KBM-7 (cell line): ENCODE data around the gene ZDHHC11B.
"Not testable (repeated sequence)": the region's sequence is repeated elsewhere in the genome, so short reads cannot be mapped to it uniquely, and the experiment has no call there.

Experiments used
- DNase-seq: peaks from one replicate; pipeline ENCODE4 v3.0.0-alpha.2; 2015
- in situ Hi-C: fragments of 300-500 bp; cut with MboI; formaldehyde crosslinking; loops from 2 replicates; pipeline ENCODE4 v1.14.3; 2020; ENCODE audit warnings: low sequenced_read_pairs, low pct_unique_long_range_greater_than_20kb, mixed read lengths

The ZDHHC11B gene

DNA sequence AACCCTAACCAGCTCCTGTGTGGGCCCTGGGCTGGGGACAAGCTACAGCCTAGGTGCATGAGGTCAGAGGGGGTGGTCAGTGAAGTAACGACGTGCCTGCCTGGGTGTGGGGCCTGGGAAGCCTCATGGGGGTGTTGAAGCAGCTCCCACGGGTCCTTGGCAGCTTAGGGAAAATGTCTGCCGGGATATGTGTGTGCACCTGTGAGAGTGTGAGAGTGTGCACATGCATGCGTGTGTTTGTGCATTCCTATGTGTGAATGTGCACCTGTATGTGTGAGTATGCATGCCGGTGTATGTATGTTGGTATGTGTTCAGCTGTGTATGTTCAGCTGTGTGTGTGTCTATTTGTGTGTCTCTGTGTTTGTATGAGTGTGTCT is 3.3 kb upstream of the ZDHHC11B start:
- DNase-seq, in situ Hi-C loops: not testable (repeated sequence)

DNA sequence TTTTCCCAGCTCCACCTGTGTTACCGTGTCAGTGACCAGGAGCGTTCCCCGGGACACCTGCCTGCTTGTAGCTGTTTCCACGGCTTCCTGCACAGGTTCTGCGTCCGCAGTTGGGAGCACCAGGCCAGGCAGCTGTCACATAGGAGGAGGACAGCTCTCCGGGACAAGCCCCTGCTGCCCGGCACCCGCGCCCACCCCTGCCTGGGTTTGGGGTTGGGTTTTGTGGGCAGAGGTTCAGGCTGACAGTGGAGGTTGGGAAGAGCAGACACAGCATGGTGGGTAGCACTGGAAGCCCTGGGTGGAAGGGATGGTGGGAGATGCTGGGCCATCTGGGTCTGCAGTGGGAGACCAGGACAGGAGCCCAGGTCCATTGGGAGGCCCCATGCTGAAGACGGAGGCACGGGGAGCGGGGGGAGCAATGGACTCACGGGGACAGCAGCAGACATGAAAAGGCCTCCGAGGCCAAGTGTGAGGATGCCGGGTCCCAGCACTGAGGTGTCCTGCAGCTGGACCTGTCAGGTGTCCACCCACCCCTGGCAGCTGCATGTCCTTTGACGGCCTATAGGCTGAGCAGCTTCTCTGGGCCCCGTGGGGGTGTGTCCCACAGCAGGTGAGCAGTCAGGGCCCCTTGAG is 2.8 kb upstream of the ZDHHC11B start:
- DNase-seq, in situ Hi-C loops: not testable (repeated sequence)

DNA sequence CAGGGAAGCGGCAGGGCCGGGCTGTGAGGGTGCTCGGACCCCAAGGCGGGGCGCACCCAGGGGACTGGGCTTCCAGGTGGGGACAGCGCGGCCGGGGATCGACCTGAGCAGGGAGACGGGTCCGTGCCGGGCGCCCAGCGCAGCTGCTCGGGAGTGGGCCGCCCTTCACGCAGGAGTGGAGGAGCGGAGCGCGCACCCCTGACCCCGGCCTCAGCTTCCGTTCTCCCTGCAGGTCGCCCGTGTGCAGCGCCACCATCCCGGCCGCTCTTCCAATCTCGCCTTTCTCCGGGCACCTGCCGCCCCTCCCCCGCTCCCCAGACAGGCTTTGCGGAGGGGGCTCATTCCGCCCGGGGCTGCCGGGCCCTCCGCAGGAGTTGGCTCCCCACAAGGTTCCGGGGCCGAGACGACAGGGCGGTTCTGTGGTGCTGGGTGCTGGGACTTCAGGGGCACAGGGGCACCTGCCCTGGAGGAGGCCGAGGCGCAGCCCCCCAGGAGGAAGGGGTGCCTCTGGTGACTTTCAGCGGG is 714 bp upstream of the ZDHHC11B start:
- in situ Hi-C loops = not testable (repeated sequence)
- peak; percentile 31 for DNase-seq

DNA sequence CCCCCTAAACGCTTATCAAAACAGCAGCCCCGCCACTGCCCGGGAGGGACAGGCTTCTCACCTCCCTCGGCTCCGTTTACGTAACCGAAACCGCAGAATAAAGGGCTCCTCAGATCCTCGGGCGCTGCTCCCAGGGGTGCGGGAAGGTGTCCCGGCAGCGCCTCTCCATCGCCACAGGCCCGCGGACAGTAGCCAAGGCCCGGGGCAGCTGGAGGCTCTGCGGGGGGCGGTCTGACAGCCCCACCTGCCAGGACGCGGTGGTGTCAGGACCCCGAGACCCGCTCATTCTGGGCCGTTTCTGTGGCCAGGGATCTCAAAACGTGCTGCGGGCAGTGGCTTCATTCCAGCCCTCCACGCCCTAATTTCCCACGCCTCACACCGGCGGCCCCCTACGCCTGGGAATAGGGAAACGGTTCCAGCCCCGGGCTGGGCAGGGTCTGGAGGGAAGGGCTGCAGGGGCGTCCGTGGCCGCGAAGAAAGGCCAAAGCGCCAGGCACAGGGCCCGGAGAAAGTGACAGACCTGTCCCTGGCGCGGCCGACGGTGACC is 575 bp downstream of the ZDHHC11B start:
- peak; percentile 62 for DNase-seq
- in situ Hi-C loops = not testable (repeated sequence)

DNA sequence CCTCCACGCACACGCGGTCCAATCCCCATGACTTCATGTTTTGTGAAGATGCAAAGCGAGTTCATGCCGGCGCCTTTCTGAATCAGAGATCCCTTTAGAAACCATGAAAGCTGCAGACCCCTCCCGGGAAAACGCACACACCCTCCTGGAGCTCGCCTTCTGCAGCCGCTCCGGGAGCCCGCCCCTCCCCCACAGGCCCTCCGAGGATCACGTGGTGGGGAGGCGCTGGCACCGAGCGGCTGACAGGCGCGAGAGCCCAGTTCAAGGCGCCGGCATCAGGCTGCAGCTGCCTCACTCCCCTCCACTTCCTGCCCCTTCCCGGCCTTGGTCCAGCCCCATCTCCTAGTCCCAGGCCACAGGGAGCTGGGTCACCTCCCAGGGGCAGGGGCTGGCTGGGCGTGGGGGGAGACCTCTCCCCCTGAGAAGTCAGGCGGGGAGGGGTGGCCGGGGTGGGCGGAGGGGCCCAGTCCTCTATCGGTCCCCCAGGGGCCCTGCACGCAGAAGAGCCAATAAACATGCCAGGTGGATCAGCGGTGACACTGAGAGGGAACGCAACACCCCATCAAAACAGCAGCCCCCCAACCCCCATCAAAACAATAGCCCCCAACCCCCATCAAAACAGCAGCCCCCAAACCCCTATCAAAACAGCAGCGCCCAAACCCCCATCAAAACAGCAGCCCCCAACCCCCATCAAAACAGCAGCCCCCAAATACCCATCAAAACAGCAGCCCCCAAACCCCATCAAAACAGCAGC is 1.3 kb downstream of the ZDHHC11B start:
- DNase-seq, in situ Hi-C loops: not testable (repeated sequence)

DNA sequence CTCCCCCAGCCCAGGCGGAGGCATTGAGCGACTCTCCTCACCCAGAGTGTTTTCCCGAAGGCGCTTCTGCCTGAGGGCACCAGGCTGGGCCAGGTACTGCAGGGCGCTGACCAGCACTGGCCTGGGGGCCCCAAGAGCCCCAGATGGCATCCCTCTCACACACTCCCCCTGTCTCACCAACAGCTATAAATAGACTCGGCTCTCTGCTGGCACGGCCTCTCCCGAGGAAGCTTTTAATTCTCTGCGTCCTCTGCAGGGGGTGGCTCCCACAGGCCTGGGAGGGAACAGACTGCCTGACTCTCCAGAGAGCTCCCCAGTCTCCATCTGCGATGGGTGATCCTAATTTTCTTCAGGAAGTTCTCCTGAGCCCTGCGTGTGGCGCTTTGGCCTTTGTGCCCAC is 2.2 kb downstream of the ZDHHC11B start:
- DNase-seq, in situ Hi-C loops: not testable (repeated sequence)

DNA sequence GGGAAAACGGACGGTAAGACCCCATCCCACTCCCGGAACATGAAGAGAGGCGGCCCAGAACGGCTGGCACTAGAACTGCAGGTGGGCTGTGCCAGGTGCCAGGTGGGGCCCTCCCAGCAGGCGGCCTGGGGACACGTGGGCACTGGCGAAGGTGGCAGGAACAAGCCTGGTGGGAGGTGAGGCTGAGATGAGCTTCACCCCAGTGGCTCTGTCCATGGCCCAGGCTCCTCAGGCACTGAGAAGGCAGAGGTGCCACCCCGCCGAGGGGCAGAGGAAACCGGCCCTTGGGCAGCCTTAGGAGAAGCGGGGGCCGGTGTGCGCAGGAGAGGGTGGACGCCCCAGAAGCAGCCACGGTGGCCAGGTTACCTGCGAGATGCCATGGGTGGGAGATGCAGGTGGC is 4.0 kb downstream of the ZDHHC11B start:
- in situ Hi-C loops, DNase-seq: not testable (repeated sequence)

DNA sequence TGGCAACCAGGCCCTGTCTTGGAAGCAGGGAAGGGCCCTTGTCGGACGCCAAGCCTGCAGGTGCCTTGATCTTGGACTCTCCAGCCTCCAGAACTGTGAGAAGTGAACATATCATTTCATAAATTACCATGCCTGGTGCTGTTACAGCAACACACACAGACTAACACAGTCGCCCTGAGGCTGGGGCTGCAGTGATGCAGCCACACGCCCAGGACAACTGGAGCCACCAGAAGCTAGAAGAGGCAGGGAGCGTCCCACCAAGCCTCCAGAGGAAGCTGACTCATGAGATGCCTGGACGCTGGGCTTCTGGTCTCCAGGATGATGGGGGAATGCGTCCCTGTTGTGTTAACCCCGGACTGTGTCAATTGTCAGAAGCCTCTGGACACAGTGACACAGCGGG is 5.6 kb downstream of the ZDHHC11B start:
- in situ Hi-C loops = loop anchor here (5.0 kb wide), 1 partner anchor 97 kb away; no protein-coding TSS in a partner anchor
- not testable (repeated sequence) for DNase-seq

DNA sequence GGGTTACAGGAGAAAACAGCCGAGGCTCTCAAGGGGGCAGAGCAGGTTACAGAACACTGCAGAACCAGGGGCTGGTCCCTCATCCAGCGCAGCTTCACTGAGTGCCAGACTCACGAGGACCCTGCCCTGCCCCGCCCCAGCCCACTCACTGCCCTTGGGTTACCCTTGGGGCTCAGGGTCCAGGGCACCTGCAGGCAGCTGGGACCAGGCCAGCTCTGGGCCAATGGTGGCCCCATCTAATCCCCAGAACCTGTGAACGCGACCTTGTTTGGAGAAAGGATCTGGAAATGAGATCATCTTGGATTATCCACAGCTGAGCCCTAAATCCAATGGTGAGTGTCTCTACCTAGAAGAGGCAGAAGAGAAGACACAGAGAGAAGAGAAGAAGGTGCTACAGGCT is 6.1 kb downstream of the ZDHHC11B start:
- DNase-seq = not testable (repeated sequence)
- in situ Hi-C loops = loop anchor here (5.0 kb wide), 1 partner anchor 96 kb away; no protein-coding TSS in a partner anchor

DNA sequence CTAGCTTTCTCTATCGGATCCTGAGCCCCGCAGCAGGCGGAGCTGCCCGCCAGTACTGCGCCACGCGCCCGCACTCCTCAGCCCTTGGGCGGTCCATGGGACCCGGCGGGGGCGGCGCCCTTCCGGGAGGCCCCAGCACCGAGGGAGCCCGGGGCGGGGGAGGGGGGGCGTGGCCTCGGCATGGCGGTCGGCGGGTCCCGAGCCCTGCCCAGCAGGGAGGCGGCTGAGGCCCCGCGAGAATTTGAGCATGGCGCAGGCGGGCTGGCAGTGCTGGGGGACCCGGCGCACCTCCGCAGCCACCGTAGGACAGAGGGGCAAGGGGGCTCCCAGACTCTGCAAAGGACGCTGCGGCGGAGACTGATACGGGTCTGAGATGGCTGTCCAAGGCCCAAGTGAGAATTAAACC is 6.8 kb downstream of the ZDHHC11B start:
- in situ Hi-C loops = loop anchor here (5.0 kb wide), 1 partner anchor 95 kb away; no protein-coding TSS in a partner anchor
- no peak for DNase-seq

DNA sequence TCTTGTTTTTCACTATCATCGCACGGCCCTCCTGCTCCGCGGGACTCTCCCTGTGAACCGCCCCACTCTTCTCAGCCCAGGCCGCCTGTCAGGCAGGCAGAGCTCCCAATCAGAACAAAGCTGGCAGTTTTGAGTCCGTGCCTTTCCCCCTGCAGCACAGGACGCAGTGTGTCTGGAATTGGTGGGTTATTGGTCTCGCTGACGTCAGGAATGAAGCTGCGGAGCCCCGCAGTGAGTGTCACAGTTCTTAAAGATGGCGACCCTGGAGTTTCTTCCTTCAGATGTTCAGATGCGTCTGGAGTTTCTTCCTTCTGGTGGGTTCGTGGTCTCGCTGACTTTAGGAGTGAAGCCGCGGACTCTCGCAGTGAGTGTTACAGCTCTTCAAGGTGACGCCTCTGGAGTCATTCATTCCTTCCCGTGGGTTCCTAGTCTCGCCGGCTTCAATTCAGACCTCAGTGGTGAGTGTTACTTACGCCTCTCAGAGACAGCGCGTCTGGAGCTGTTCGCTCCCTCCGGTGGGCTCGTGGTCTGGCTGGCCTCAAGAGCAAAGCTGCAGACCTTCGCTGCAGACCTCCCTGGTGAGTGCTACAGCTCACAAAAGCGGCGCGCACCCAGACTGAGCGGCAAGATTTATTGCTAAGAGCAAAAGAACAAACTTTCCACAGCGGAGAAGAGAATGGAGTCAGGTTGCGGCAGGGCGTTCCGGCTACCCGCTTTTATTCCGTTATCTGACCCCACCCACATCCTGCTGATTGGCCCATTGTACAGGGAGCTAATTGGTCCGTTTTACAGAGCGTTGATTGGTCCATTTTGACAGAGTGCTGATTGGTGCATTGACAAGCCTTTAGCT is 7.4 kb downstream of the ZDHHC11B start:
- in situ Hi-C loops = loop anchor here (5.0 kb wide), 1 partner anchor 95 kb away; no protein-coding TSS in a partner anchor
- DNase-seq = no peak

DNA sequence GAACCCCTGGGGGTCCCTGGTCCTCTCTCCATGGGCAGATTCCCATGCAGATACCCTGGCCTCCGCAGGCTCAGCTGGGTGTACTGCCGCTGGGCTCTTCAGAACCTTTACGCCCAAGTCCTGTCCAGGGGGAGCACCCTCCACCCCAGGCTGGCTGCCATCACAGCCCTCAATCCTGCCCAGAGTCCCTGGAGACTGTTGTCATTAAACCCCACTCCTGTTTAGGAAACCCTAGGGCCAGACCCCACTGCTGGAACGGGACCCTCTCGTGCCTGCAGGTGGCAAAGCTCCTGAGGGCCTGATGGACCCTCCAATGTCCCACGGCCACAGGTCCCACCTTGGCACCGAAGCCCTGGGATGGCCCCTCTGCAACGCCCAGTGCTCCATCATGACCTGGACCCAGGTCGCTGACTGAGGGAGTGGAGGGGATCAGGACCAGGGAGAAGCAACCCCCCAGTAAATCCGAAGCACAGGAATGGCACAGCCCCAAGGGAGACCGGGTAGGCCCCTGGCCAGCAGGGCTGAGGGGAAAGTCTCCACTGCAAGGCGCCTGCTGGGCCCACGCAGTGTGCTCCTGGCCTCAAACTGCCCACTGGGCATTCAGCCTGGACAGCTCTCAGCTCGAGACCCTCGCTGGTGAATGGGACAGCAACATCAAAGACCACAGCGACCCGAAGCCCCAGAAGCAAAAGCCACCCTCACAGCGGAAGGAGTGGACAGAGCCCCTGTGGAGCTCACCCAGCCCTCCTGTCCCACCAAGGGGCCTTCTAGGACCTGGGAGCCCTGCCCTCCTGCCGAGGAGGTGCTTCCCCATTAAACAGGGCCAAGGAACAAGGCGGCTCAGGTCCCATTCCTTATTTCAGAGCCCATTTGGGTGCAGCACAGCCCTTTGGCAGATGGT is 8.3 kb downstream of the ZDHHC11B start:
- DNase-seq = no peak
- in situ Hi-C loops = loop anchor here (5.0 kb wide), 1 partner anchor 94 kb away; no protein-coding TSS in a partner anchor

DNA sequence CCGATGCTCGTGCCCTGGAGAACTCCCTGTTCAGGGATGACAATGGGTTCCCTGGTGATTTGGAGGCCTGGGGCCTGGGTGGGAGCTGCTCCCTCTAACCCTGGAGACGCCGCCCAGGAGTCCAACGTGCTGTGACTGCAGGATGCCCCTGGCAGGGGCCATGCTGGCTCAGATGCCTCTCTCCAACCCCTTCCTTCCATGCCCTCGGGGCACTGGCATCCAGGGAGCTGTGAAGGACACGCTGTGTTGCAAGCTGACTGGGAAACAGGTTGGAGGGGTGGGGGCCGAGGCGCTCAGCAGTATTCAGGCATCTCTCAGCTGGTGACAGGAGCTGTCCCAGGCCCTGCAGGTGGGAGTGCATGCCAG is 9.0 kb downstream of the ZDHHC11B start:
- DNase-seq = not testable (repeated sequence)
- in situ Hi-C loops = loop anchor here (5.0 kb wide), 1 partner anchor 93 kb away; no protein-coding TSS in a partner anchor

DNA sequence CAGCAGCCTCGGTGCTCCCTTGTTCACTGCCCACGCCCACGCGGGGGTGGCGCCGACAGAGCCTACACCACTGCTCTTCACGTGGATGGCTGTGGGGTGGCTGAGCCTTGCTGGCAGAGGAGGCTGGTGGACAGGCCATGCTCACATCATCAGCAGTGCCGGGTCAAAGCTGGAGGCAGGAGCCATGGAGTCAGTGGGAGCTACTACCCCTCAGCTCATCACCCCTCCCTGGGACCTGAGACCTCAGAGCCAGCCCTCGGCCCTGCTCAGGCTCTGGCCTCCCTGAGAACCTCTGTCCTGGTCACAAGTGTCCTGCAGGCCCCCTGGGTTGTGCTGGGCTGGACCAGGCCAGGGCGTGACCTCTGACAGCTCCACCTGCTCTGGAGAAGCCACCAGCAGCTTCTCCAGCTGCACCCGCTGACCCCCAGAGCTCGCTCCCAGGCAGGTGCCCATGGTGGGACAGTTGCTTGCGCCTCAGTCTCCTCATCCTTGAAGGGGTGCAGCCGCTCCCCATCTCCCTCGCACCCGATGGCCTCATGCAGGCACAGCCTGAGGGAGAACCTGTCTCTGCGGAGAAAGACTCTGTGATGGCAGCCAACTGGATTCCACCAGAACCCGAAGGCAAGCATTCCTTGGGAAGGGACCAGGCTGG is 9.5 kb downstream of the ZDHHC11B start:
- in situ Hi-C loops = loop anchor here (5.0 kb wide), 1 partner anchor 93 kb away; no protein-coding TSS in a partner anchor
- DNase-seq = not testable (repeated sequence)

DNA sequence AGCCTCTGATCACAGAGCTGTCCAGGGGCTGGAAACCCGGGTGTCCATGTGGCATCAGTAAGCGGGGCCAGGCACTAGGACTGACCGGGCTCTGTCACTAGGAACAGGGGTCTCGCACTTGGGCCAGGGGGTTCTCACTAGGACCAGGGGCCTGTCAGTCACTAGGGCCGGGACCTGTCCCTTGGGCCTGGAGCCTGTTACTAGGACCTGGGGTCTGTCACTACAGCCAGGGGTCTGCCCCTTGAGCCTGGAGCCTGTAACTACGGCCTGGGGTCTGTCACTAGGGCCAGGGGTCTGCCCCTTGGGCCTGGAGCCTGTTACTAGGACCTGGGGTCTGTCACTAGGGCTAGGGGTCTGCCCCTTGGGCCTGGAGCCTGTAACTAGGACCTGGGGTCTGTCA is 10.2 kb downstream of the ZDHHC11B start:
- DNase-seq, in situ Hi-C loops: not testable (repeated sequence)

DNA sequence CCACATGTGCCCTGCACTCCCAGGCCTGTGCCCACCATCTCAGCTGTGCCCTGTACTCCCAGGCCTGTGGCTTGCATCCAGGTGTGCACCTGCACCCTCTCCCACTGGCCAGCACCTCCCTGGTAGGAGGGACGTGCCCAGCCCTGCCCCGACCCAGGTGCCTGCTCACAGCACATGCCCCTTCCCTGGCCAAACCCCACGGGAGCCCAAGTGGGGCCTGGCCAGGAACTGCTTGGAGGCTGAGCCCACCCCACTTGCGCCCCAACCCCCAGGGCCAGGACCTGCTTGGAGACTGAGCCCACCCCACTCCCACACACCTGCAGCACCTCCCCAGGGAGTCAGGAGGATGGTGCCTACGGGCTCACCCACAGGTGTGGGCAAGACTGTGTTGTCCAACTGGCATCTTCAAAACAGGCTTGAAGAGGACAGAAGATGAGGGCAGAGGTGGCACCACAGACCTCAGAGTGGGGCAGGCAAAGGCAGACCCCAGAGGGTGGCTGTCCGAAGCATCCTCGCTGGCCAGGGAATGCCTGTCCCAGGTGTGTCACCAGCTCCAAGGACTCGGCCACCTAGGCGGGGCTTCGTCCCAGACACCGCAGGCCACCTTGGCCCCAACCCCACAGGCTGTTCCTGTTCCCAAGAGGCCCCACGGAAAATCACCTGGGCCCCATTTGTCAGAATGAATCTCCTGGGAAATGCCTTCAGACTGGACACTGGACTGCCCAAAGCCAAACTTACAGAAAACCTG is 10.8 kb downstream of the ZDHHC11B start:
- DNase-seq = no peak
- in situ Hi-C loops = no loop called here

DNA sequence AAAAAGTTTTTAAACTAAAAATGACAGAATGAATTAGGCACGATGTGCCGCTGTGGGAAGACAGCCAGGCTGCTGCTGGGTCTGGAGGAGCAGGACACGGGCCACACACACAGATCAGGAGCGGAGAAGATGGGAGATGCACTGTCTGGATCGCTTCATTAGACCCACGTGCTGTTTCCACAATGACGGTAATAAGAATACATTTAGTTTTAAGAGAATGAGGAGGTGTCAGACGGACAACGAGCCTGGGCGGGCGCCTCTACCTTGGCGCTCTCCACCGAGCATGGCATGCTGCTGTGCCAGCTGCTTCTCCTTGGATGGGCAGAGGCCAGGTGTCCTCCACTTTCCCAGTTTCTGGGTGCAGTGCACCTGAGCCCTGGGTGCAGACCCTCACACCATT is 11.6 kb downstream of the ZDHHC11B start:
- DNase-seq, in situ Hi-C loops: not testable (repeated sequence)
